ENCODE data around the gene DNAH7.
"Not testable (repeated sequence)": the region's sequence is repeated elsewhere in the genome, so short reads cannot be mapped to it uniquely, and the experiment has no call there.

The DNAH7 gene

DNA sequence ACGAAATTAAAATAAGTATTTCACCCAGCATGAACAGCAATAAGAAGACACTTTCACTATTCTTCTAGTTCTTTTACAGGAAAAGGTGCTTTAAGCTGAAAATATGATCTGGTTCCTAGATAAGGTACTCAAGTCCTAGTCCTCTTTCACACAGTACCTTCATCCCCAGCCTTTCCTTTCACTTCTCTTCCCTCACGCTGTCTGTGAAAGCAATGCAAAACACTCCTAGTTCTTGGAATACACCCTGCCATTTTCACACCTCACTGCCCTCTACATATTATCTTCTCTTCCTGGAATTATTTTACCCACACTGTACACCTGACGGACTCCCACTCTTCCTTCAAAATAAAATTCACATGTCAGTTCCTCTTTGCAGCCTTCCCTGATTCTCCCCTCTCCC lies 82.9 kb downstream of the DNAH7 start:
- in situ Hi-C loops (cut with MboI; ENCODE audit: low sequenced_read_pairs): no loop called here

DNA sequence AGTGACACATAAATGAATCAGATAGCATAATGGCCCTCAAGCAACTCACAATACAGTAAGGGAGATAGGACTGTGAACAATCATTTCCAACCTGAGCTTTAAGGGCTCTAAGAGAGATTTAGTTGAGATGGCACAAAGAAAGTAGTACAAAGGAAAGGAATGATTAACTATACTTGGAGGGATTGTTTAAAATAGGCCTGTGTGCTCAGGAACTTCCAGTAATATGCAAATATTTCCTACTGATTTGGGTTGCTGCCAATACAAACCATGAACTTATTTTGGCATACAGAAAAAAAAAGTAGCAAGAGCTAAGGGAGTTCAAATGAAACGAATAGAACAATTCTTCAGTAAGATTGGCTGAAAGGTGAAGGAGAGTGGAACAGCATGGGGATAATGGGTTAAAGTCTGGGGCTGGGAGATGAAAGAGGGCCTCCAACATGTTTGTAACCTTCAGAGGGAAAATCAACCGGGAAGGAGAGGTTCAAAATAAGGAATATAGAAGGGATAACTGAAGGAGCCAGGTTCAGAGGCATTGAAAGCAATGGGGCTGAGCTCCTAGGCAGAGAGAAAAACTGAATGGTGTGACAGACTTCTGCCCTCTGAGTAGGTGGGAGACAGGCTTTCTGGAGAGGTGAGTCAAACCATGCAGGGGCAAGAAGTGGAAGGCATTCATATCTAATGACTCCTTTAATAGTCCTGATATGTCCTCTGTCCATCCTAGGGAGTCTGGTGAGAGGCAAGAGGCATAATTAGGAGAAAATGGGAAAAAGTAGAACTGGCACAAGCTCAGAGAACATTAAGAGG lies 83.5 kb downstream of the DNAH7 start:
- in situ Hi-C loops (cut with MboI; ENCODE audit: low sequenced_read_pairs): no loop called here

DNA sequence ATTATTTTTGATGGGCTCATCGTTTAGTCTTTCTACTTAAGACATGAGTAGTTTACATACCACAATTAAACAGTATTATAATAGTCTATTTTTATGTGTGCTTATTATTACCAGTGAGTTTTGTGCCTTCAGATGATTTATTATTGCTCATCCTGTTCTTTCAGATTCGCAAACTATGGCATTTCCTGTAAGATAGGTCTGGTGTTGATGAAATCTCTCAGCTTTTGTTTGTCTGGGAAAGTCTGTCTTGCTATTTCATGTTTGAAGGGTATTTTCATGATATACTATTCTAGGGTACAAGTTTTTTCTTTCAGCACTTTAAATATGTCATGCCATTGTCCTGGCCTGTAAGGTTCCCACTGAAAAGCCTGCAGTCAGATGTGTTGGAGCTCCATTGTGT lies 101.3 kb downstream of the DNAH7 start:
- in situ Hi-C loops (cut with MboI; ENCODE audit: low sequenced_read_pairs): no loop called here

DNA sequence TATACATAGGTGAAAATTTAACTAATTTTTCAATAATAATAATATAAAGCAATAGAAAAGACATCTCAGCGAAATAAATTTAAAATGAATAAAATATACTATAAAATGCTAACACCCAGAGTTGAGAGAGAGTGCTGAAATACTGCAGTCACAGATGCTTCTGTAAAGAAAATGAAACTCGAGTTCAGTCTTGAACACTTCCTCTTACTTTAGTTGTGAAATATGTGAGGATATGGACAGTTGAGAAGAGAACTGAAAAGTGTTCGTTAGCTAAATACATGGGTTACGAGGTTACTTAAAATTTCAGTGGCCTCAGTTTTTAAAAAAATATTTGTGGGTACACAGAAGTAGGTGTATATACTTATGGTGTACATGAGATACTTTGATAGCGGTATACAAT lies 106.8 kb downstream of the DNAH7 start:
- in situ Hi-C loops (cut with MboI; ENCODE audit: low sequenced_read_pairs): no loop called here

DNA sequence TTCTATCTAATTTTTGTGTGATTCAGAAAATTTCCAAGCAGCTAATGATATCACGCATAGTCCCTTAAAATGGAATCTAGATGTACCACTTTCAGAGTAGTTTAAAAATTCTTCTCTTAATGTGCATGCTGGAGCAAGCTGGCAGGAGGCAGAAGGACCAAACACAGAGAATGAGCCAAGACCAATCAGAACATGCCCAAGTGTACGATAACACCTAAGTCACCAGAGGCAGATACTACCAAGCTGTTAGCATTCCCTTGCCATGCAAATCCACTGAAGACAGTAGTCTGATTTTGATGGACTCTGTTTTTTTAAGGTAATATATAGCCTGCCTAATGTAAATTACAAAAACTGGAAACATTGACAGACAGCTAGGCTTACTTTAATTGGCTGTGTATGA lies 109.3 kb downstream of the DNAH7 start:
- in situ Hi-C loops (cut with MboI; ENCODE audit: low sequenced_read_pairs): no loop called here

DNA sequence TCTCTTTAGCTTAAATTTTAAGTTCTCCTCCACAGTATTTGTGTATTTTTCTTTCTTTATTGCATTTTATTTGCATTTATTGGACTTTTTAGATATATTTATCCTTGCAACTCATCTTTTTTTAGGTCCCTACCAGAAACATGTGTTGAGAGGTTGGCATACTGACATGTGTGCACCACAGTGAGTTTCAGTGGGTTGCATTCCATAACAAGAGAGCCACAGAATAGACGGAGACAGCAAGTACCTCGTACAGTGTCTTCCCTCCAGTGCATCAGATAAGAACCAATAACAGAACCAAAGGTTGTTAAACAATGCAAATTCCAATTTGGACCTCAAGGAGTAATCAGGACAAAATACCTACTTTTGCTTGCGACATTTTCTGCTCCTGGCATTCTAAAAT lies 111.9 kb downstream of the DNAH7 start:
- in situ Hi-C loops (cut with MboI; ENCODE audit: low sequenced_read_pairs): no loop called here

DNA sequence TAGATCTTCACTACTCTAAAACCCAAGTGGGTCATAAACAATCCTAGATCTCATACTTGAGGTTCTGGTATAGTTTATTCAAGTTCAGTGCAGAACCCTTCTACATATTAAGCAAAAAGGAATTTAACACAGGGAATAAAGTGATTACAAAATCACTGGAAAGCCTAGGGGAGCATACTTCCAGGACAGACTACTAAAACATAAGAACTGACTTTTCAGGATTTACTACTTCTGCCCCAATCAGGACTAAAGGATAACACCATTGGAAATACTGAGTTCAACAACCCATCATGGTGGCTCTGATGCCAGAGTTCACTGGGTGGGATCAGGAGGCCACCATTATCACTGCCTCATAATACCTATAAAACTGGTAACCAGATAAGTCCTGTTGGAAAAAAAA lies 123.6 kb downstream of the DNAH7 start:
- in situ Hi-C loops (cut with MboI; ENCODE audit: low sequenced_read_pairs): no loop called here

DNA sequence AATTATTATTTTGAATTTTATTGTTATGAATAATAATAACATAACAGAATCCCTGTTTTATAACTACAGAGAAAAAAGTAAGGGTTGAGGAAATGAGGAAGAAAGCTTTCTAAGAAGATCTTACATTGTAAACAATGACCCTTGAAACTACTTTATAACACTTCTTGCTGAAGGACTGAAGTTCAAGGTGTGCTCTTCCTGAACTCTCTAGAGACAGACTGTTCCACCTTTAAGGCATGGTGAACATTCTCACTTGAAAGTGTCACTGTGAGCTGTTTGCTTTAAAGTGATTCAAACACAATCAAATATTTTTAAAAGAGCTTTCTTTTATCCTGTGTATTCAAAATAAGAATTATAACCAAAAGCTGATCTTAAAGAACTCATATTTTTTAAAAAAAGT lies 131.5 kb downstream of the DNAH7 start:
- in situ Hi-C loops (cut with MboI; ENCODE audit: low sequenced_read_pairs): no loop called here

DNA sequence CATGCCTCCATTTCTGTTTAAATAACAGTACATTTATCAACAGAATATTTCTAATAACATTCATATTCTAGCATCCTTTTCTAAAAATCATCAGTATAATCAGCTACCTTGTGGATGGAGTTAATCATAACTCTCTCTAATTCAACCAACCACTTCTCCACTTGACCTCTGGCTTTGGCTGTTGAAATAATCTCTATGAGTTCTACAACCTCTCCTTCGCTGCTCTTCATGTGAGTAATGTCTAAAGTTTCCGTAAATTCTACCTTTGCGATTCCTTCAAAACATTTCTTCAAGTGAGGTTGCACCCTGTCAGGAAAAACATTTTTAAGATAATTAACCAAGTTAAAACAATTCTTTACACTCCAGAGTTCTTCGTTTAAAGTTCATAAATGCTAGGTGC lies 134.2 kb downstream of the DNAH7 start:
- in situ Hi-C loops (cut with MboI; ENCODE audit: low sequenced_read_pairs): no loop called here

DNA sequence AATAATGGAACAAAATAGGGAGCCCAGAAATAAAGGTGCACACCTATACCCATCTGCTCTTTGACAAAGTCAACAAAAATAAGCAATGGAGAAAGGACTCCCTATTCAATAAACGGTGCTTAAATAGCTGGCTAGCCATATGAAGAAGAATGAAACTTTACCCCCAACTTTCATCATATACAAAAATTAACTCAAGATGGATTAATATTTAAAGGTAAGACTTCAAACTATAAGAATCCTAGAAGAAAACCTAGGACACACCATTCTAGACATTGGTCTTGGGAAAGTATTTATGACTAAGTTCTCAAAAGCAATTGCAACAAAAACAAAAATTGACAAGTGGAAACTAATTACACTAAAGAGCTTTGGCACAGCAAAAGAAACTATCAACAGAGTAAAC lies 139.1 kb downstream of the DNAH7 start:
- in situ Hi-C loops (cut with MboI; ENCODE audit: low sequenced_read_pairs): no loop called here

DNA sequence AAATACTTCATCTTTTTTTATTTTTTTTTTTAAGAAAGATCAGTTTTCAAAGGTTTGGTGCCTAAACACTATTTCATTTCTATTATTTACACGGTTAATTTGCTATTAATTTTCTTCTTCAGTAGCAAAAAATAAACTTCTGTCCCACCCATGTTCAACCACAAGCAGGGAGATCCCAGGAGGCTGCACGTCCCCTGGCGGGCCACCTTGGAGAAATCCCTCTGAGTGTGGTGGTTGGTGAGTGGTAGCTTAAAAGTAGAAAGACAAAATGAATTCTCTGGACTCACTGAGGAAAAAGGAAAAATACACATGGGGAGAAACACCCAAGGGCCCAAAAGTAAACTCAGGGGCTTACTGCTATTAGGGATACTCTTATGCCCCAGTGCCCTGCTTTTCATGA lies 143.5 kb downstream of the DNAH7 start:
- in situ Hi-C loops (cut with MboI; ENCODE audit: low sequenced_read_pairs): no loop called here

DNA sequence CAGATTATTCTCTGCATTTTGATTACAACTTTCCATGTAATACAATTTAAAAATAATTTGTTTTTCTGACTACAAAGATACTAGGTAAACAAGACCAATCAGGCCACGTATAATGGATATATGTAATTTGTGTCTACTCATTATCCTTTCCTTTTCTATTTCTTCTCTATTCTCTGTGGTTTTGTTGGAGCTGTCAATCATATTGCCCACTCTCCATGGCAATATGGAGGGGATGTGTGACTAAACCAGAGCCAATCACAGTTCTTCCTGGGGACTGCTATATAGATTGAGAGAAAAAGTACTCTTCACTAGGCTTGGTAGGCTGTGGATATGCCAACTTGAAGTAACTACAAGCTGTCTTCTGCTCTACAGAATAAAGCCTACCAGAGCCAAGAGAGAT lies 144.7 kb downstream of the DNAH7 start:
- in situ Hi-C loops (cut with MboI; ENCODE audit: low sequenced_read_pairs): no loop called here

DNA sequence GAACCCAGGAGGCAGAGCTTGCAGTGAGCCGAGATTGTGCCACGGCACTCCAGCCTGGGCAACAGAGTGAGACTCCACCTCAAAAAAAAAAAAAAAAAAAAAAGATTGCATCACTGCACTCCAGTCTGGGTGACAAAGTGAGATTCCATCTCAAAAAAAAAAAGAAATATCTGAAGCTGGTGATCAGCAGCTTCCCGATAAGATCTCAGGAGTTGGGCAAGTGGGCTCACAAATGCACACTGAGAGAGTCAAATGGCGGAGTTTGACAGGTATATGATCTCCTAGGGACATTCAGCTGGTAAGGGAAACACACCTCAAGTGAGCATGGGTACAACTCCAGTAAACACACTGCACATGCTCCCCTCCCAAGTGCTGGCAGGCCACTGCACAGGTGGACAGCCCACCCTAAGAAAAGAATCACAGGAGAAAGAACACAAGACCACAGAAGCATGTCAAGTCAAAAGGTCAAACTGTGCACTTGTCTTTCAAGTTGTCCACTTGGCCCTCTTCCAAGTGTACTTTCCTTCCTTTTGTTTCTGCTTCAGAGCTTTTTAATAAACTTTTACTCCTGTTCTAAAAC lies 151.5 kb downstream of the DNAH7 start:
- in situ Hi-C loops (cut with MboI; ENCODE audit: low sequenced_read_pairs): not testable (repeated sequence)

DNA sequence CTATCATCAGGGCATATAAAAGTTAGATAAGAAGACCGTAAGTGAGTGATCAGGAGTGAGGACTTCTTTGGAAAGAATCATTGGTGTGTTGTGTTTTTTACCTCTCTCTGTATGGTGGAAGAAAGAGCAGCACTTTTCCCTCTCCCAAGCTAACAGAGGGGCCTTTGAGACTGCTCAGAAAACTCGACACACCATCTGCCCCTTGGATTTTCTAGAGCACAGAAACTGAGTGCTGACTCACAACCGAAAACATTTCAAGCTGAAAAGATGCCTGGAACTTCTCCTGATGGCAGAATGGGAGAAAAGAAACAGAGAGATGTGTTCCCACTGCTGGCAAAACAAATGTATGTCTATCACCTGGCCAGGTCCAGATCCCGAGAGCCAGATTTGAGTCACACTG lies 156.6 kb downstream of the DNAH7 start:
- in situ Hi-C loops (cut with MboI; ENCODE audit: low sequenced_read_pairs): no loop called here

DNA sequence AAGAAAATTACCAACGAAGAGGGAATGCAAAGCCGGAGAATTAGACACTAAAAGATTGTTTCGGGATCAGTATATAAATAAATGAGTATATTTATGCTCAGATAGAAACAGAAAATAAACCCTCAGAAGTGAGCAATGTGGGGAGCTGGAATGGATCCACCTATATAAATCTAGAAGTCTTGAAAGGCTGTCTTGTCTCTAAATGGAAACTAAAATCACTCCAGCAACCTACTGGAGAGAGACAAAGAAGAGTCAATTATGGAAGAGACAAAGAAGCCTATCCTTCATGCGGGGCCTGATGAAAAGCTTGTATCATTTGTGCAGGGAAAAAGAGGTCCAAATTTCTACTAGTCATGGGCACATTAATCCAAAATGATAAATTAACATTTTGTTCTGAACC lies 158.1 kb downstream of the DNAH7 start:
- in situ Hi-C loops (cut with MboI; ENCODE audit: low sequenced_read_pairs): no loop called here

DNA sequence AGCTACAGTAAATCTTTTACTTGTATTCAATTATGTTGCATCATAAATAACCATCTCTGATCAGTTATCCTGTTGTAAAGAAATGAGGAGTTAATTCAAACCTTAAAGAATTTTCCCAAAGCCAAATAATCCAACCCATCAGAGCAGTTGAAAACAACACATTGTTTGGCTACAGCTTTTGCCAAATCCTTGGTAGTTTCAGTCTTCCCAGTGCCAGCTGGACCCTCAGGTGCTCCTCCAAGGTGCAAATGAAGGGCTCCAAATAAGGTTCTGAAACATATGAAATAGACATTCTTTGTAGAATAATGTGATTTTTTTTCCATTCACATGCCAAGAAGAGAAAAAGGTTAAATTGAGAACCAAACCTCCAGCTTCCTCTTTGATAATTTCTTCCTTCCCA lies 158.7 kb downstream of the DNAH7 start:
- in situ Hi-C loops (cut with MboI; ENCODE audit: low sequenced_read_pairs): no loop called here

DNA sequence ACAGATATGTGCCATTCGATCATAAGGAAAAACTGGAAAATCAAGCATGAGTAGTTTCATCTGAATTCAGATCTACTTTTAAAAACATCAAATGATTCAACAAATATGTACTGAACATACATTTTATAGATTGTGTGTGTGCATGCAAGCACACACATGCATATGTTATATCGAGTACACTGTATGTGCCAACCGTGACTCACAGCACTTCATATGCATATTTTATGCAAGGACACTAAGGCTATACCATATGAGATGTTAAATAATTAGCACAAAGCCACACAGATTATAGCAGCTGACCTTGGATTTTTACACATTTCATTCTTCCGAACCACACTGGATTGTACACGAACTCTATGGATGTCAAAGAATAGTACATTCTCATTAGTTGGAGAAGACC lies 161.2 kb downstream of the DNAH7 start:
- in situ Hi-C loops (cut with MboI; ENCODE audit: low sequenced_read_pairs): no loop called here

DNA sequence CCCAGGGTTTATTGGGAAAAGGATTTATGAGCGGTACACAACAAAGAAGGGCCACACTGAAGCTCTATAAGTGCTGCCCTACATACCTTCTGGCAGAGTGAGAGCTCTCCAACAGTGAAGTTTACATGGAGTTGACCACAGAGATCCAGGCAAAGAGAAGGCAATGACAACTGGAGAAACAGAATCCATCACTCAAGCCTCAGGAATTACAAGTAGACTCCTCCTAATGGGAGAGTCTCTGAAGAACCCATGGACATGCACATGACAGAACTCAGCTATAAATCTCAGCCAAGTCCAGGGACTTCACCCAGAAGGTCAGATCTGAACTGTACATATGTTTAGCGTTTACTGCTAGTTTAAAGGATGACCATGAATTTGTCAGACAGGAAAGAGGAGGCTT lies 164.7 kb downstream of the DNAH7 start:
- in situ Hi-C loops (cut with MboI; ENCODE audit: low sequenced_read_pairs): no loop called here

DNA sequence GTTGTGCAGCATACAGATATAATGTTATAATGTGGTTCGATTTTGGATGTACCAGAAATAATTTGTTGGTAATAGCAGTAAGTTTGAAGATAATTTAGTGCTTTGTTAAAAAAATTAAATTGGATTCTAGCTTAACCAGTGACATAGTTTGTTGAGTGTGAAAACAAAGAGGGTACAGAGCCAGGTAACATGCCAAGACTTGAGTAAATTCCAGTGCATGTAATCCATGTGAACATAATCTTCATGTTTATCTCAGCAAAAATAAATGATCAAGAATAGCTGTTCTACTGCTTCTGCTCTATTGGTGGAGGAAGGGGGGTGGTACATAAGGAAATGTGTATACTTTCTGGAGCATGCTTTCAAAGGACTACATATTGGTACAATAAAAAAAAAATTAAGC lies 165.8 kb downstream of the DNAH7 start:
- in situ Hi-C loops (cut with MboI; ENCODE audit: low sequenced_read_pairs): no loop called here

DNA sequence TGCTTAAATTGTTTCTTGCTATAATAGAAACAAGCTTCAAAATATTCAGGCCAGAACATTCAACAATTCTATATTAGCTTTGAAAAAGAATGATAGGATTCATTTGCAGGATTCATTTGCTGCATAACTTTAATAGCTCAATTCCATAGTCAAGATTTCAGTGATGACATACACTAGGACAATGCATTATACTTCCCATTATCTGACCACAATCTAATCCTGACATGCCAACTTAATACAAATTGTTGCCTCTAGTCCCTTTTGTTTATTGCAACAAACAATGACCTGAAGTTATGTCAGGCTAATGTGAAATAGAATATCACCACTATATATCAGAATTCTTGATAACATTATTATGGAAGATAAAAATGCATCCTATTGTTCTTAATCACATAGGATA lies 169.4 kb downstream of the DNAH7 start:
- in situ Hi-C loops (cut with MboI; ENCODE audit: low sequenced_read_pairs): no loop called here

DNA sequence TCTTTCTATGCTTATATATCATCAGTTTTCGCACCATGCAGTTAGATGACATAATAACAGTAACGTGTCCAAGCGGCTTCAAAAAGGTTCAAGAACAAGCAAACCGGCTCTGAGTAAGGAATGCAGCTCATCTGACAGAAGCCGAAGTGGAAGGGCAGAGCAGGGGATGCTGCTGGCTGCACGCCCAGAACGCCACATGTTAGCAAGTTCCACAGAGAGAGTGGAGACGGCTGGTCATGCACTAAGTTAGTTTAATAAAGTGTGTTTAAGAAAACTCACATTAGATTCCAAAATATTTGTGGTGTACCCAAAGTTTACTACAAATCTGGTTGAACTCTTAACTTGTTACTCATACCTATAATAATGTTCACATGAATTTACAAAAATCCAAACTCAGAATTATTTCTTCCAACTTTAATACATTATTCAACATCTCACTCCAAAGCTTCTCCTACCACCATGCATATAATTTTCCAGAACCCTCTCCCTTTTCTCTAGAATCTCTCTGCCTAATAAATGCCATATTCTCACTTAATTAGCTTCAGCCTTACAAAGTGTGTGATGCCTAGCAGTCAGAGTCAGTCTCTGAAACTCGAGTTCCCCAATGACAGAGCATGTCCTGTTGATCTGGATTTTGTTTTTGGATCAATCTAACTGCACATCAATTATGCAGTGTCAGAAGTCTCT lies 170.0 kb downstream of the DNAH7 start:
- in situ Hi-C loops (cut with MboI; ENCODE audit: low sequenced_read_pairs): no loop called here

DNA sequence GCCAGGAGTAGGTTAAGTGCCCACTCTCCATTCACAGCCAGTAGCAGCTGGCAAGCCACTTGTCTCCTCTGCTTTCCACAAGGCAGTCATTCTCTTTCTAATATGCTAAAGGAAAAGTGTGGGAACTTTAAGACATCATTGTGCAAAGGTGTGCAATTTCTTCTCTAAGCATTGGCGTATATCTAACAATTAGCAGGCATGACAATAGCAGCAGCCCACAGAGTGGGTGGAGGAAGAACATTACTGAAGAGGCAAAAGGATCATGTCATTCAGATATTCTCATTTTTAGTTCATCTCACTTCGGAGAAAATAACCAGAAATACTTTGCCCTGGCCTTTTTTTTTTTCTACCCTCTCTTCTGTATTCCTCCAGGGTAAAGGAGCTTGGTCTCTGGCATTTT lies 177.6 kb downstream of the DNAH7 start:
- in situ Hi-C loops (cut with MboI; ENCODE audit: low sequenced_read_pairs): no loop called here

Measured in hTERT RPE-1 (cell line).